C4-2B (cell line): ENCODE measurements around the gene PTPRU.

Experiments
- ZFX ChIP-seq: fragments of 450-650 bp; IDR thresholded peaks from 2 replicates; pipeline ENCODE4 v1.6.1; 2017
- TF ChIP-seq, protein P1 (sequence below): fragments of 450-650 bp; conservative IDR thresholded peaks from 2 replicates; pipeline ENCODE4 v1.5.1; 2017; ENCODE audit warnings: mild to moderate bottlenecking

DNA sequence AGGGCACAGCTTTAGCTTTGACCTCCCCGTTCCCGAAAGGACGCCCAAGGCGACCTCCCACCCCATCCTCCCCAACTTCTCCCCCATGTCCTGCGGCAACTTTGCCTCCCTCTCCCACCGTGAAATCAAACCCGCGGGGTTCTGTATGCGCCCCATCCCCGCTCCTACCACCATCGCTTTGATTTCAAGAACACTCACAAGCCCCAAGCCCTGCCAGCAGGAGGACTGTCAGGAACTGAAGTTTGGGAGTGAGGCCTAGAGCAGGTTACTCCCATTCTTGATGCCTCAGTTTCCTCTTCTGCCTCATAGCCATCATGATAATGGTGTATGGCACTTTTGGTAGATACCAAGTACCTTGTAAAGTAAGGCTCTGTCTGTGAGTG, 2.3 kb downstream of the PTPRU start:
- TF ChIP-seq, protein P1, sequence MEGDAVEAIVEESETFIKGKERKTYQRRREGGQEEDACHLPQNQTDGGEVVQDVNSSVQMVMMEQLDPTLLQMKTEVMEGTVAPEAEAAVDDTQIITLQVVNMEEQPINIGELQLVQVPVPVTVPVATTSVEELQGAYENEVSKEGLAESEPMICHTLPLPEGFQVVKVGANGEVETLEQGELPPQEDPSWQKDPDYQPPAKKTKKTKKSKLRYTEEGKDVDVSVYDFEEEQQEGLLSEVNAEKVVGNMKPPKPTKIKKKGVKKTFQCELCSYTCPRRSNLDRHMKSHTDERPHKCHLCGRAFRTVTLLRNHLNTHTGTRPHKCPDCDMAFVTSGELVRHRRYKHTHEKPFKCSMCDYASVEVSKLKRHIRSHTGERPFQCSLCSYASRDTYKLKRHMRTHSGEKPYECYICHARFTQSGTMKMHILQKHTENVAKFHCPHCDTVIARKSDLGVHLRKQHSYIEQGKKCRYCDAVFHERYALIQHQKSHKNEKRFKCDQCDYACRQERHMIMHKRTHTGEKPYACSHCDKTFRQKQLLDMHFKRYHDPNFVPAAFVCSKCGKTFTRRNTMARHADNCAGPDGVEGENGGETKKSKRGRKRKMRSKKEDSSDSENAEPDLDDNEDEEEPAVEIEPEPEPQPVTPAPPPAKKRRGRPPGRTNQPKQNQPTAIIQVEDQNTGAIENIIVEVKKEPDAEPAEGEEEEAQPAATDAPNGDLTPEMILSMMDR = no peak
- TF ChIP-seq ZFX = no peak
